Measurements from ENCODE around the gene HOTAIR.

Gene HOTAIR

GRCh38 chr12:53975479-53976152 lies 862 bp upstream of the HOTAIR start:
- no peak for ATAC-seq
- no peak for DNase-seq

- DNase-seq, result no peak
- ATAC-seq, result no peak
Measured at GRCh38 chr12:53975064-53975471, 314 bp upstream of the HOTAIR start.

- no peak for ATAC-seq
- no peak for DNase-seq
Measured at GRCh38 chr12:53973236-53974042, 1.3 kb downstream of the HOTAIR start.

- no peak for ATAC-seq
- no peak for DNase-seq
Measured at GRCh38 chr12:53972722-53973235, 2.0 kb downstream of the HOTAIR start, which contains the start of gene HOXC11. Gene HOXC11 (plus strand): TSS chr12:53973126. CDS start chr12:53973242, 116 bp downstream.

- ATAC-seq (no peak), DNase-seq (no peak)
Measured at GRCh38 chr12:53972152-53972702, 2.5 kb downstream of the HOTAIR start.

GRCh38 chr12:53971686-53972085 lies 3.1 kb downstream of the HOTAIR start:
- ATAC-seq (no peak), DNase-seq (no peak)

GRCh38 chr12:53971129-53971528 lies 3.6 kb downstream of the HOTAIR start:
- no peak for DNase-seq
- no peak for ATAC-seq

GRCh38 chr12:53970451-53970850 lies 4.3 kb downstream of the HOTAIR start:
- ATAC-seq (no peak), DNase-seq (no peak)

- DNase-seq, result no peak
Measured at GRCh38 chr12:53969588-53970259, 5.0 kb downstream of the HOTAIR start.

GRCh38 chr12:53968214-53969127 lies 6.3 kb downstream of the HOTAIR start:
- DNase-seq (no peak), ATAC-seq (no peak)

More at GRCh38 chr12:53969588-53970259, 5.0 kb downstream of the HOTAIR start:
- no peak for ATAC-seq

- ATAC-seq, result no peak
- DNase-seq, result no peak
Measured at GRCh38 chr12:53967421-53967925, 7.3 kb downstream of the HOTAIR start.

- ATAC-seq (no peak), DNase-seq (no peak)
Measured at GRCh38 chr12:53966385-53967133, 8.2 kb downstream of the HOTAIR start.

- DNase-seq, result no peak
- ATAC-seq, result no peak
Measured at GRCh38 chr12:53966085-53966384, 8.7 kb downstream of the HOTAIR start.

GRCh38 chr12:53965281-53966084 lies 9.3 kb downstream of the HOTAIR start:
- ATAC-seq (no peak), DNase-seq (no peak)

- no peak for ATAC-seq
- DNase-seq, result no peak
Measured at GRCh38 chr12:53964315-53964713, 10.4 kb downstream of the HOTAIR start.

GRCh38 chr12:53963434-53964314 lies 11.1 kb downstream of the HOTAIR start:
- DNase-seq, result no peak
- no peak for ATAC-seq

GRCh38 chr12:53963005-53963404 lies 11.7 kb downstream of the HOTAIR start:
- ATAC-seq (no peak), DNase-seq (no peak)

GRCh38 chr12:53961025-53961761 lies 13.6 kb downstream of the HOTAIR start:
- DNase-seq, result no peak
- ATAC-seq, result no peak

All from stimulated activated naive CD8-positive, alpha-beta T cell treated with anti-CD3 and anti-CD28 coated beads, Interleukin-15, Interleukin-2, amounts not matched to agents 100 U/mL and 50 U/mL, for 24 hours (primary cell).